ENCODE results near the gene GABBR2. TPM values are rescaled to one million over a fixed set of nuclear protein-coding genes. Genes with fewer than 3 reads are reported as not detected.

The GABBR2 gene
- total and polyA plus RNA-seq, 2 experiments from 2014 or later, result 0.89 to 1.3 TPM

GRCh38 chr9:98328770-98329169 lies 380.0 kb downstream of the GABBR2 start (continued):
- no peak for TF ChIP-seq ZNF462 (CRISPR knock-in tag; IDR thresholded peaks at IDR 0.05)
- no peak for TF ChIP-seq CTCF (conservative IDR thresholded peaks at IDR 0.05; ENCODE audit: low read depth in 2 of 2)
- no peak for TF ChIP-seq JUNB (IDR thresholded peaks at IDR 0.05; ENCODE audit: unreplicated experiment)
- no peak for TF ChIP-seq ZNF114 (CRISPR knock-in tag; IDR thresholded peaks at IDR 0.05)

DNA sequence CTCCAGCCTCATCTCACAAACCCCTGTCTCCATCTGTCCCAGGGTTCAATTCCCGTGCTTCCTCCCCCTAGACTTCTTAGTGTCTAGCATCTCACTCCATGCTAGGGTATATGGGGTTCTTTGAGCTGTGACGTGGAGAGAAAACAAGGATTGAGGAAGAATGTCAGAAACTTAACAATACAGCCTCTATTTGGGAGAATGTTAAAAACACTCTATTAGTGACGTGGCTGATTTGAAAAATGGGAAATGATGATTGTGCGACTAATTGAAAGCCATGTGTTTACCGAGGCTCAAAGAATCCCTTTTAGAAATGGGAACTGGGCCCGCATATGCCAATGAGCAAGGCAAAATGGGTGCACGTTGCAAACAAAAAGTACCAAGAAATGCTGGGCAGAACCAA lies 380.6 kb downstream of the GABBR2 start:
- Mint-ChIP-seq H3K4me3 (no peak overlapping the region), H3K27me3 (ENCODE audit: insufficient read depth, low read depth, poor library complexity) (peaks cover 5% of the 10 kb centered on the region), H3K27ac (no peak overlapping the region)
- TF ChIP-seq EZH2phosphoT487 (IDR thresholded peaks at IDR 0.05; ENCODE audit: unreplicated experiment), result no peak
- TF ChIP-seq CTCF (conservative IDR thresholded peaks at IDR 0.05; ENCODE audit: low read depth in 2 of 2), result no peak
- TF ChIP-seq ZNF114 (CRISPR knock-in tag; IDR thresholded peaks at IDR 0.05), result no peak
- no peak for TF ChIP-seq JUNB (IDR thresholded peaks at IDR 0.05; ENCODE audit: unreplicated experiment)
- TF ChIP-seq ZNF331 (CRISPR knock-in tag; IDR thresholded peaks at IDR 0.05; ENCODE audit: low read depth), result no peak
- no peak for TF ChIP-seq CREB1 (CRISPR knock-in tag; IDR thresholded peaks at IDR 0.05; ENCODE audit: low read depth)
- no peak for TF ChIP-seq POLR2AphosphoS5 (IDR thresholded peaks at IDR 0.05; ENCODE audit: low read depth)
- TF ChIP-seq, protein P1, sequence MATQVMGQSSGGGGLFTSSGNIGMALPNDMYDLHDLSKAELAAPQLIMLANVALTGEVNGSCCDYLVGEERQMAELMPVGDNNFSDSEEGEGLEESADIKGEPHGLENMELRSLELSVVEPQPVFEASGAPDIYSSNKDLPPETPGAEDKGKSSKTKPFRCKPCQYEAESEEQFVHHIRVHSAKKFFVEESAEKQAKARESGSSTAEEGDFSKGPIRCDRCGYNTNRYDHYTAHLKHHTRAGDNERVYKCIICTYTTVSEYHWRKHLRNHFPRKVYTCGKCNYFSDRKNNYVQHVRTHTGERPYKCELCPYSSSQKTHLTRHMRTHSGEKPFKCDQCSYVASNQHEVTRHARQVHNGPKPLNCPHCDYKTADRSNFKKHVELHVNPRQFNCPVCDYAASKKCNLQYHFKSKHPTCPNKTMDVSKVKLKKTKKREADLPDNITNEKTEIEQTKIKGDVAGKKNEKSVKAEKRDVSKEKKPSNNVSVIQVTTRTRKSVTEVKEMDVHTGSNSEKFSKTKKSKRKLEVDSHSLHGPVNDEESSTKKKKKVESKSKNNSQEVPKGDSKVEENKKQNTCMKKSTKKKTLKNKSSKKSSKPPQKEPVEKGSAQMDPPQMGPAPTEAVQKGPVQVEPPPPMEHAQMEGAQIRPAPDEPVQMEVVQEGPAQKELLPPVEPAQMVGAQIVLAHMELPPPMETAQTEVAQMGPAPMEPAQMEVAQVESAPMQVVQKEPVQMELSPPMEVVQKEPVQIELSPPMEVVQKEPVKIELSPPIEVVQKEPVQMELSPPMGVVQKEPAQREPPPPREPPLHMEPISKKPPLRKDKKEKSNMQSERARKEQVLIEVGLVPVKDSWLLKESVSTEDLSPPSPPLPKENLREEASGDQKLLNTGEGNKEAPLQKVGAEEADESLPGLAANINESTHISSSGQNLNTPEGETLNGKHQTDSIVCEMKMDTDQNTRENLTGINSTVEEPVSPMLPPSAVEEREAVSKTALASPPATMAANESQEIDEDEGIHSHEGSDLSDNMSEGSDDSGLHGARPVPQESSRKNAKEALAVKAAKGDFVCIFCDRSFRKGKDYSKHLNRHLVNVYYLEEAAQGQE (IDR thresholded peaks at IDR 0.05; ENCODE audit: unreplicated experiment), result no peak
- no peak for TF ChIP-seq EZH2 (IDR thresholded peaks at IDR 0.05; ENCODE audit: low read depth, unreplicated experiment)
- TF ChIP-seq NANOG (IDR thresholded peaks at IDR 0.05; ENCODE audit: borderline replicate concordance), result no peak

More for the DNA sequence above, 380.6 kb downstream of the GABBR2 start:
- Histone ChIP-seq H3K4me3 (no peak overlapping the region), H3K27me3 (ENCODE audit: insufficient read depth) (no peaks in the 10 kb centered on the region), H3F3A (replicated peaks; ENCODE audit: low read depth) (no peaks in the 10 kb centered on the region), H3K36me3 (ENCODE audit: insufficient read depth) (no peaks in the 10 kb centered on the region), H3K4me2 (no peak overlapping the region), H2AFZ (no peak overlapping the region), H3K27ac (ENCODE audit: low read depth) (no peak overlapping the region), H4K20me1 (replicated peaks; ENCODE audit: insufficient read depth) (no peaks in the 10 kb centered on the region), H3K9me2 (ENCODE audit: insufficient read depth) (no peaks in the 10 kb centered on the region), H3K4me1 (ENCODE audit: insufficient read depth) (no peaks in the 10 kb centered on the region; the same call in 1 of the 2 replicates), H3K79me2 (replicated peaks; ENCODE audit: insufficient read depth) (no peaks in the 10 kb centered on the region)
- ATAC-seq (no peak), DNase-seq (ENCODE audit: low spot score) (no peak)
- H3K4me1 Mint-ChIP-seq, result no peaks in the 10 kb centered on the region
- no peaks in the 10 kb centered on the region for H3K9me3 Mint-ChIP-seq
- H3K36me3 Mint-ChIP-seq (ENCODE audit: low read depth), result no peaks in the 10 kb centered on the region

Measured in GM23338 (cell line).